HG02938 (cell line): Measurements from ENCODE around the gene MRGPRX2.

Experiments used
- ATAC-seq: cut with Tn5 transposase; IDR thresholded peaks from one replicate; pipeline ENCODE4 v1.9.1; 2021; ENCODE audit warnings: mild to moderate bottlenecking, moderate library complexity; ENCODE audit not compliant: unreplicated experiment

Gene MRGPRX2

DNA sequence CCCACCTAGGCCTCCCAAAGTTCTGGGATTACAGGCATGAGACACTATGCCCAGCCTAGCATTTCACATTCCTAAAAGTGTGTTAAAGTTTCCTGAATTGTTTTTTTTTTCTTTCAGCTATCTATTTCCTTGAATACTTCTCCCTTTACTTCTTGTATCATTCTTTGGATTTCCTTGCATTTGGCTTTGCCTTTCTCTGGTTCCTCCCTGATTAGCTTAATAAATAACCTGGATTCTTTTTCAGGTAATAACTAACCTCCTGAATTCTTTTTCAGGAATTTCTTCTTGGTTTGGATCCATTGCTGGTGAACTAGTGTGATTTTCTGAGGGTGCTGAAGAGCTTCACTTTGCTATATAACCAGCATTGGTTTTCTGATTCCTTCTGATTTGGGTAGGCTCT, 47.9 kb downstream of the MRGPRX2 start:
- no peak for ATAC-seq
